ENCODE results near the gene MYMK. TPM values are rescaled to one million over a fixed set of nuclear protein-coding genes. Genes with fewer than 3 reads are reported as not detected.

The MYMK gene
- total RNA-seq, 1 donor from 2014 or later = not detected

GRCh38 chr9:133533857-133534256, 9.1 kb upstream of the MYMK start:
- peaks cover 30% of the 10 kb centered on the region for H3K27me3 Mint-ChIP-seq
- H3K36me3 Mint-ChIP-seq (ENCODE audit: insufficient read depth) = no peaks in the 10 kb centered on the region
- H3K4me1 Mint-ChIP-seq (ENCODE audit: low read depth) = no peaks in the 10 kb centered on the region
- H3K4me3 Mint-ChIP-seq (ENCODE audit: low read depth) = no peak overlapping the region
- no peak for DNase-seq (ENCODE audit: low spot score, unreplicated experiment)
- no peaks in the 10 kb centered on the region for H3K9me3 Mint-ChIP-seq (ENCODE audit: low read depth)
- TF ChIP-seq CTCF (IDR thresholded peaks at IDR 0.05; ENCODE audit: unreplicated experiment) = no peak
- H3K27ac Mint-ChIP-seq = no peak overlapping the region

GRCh38 chr9:133532937-133533668, 8.3 kb upstream of the MYMK start:
- Mint-ChIP-seq H3K27ac (no peak overlapping the region), H3K4me3 (ENCODE audit: low read depth) (no peak overlapping the region)
- peak; percentile 64 for DNase-seq (ENCODE audit: low spot score, unreplicated experiment)

GRCh38 chr9:133531293-133531692, 6.5 kb upstream of the MYMK start:
- H3K27me3 Mint-ChIP-seq = peaks cover 39% of the 10 kb centered on the region

More at GRCh38 chr9:133532937-133533668, 8.3 kb upstream of the MYMK start:
- no peaks in the 10 kb centered on the region for H3K4me1 Mint-ChIP-seq (ENCODE audit: low read depth)
- H3K36me3 Mint-ChIP-seq (ENCODE audit: insufficient read depth) = no peaks in the 10 kb centered on the region
- peaks cover 30% of the 10 kb centered on the region for H3K27me3 Mint-ChIP-seq
- no peaks in the 10 kb centered on the region for H3K9me3 Mint-ChIP-seq (ENCODE audit: low read depth)
- peak; percentile 52 for TF ChIP-seq CTCF (IDR thresholded peaks at IDR 0.05; ENCODE audit: unreplicated experiment)

GRCh38 chr9:133529874-133530273, 5.1 kb upstream of the MYMK start:
- H3K27ac Mint-ChIP-seq = no peak overlapping the region

More at GRCh38 chr9:133531293-133531692, 6.5 kb upstream of the MYMK start:
- Mint-ChIP-seq H3K9me3 (ENCODE audit: low read depth) (no peaks in the 10 kb centered on the region), H3K4me3 (ENCODE audit: low read depth) (no peak overlapping the region), H3K4me1 (ENCODE audit: low read depth) (peaks cover 7% of the 10 kb centered on the region), H3K36me3 (ENCODE audit: insufficient read depth) (no peaks in the 10 kb centered on the region), H3K27ac (no peak overlapping the region)
- TF ChIP-seq CTCF (IDR thresholded peaks at IDR 0.05; ENCODE audit: unreplicated experiment) = no peak
- no peak for DNase-seq (ENCODE audit: low spot score, unreplicated experiment)

GRCh38 chr9:133529457-133529856, 4.7 kb upstream of the MYMK start:
- no peak overlapping the region for H3K27ac Mint-ChIP-seq
- H3K4me3 Mint-ChIP-seq (ENCODE audit: low read depth) = no peak overlapping the region
- peaks cover 7% of the 10 kb centered on the region for H3K4me1 Mint-ChIP-seq (ENCODE audit: low read depth)

More at GRCh38 chr9:133529874-133530273, 5.1 kb upstream of the MYMK start:
- no peak for DNase-seq (ENCODE audit: low spot score, unreplicated experiment)
- Mint-ChIP-seq H3K4me1 (ENCODE audit: low read depth) (peaks cover 7% of the 10 kb centered on the region), H3K36me3 (ENCODE audit: insufficient read depth) (no peaks in the 10 kb centered on the region), H3K9me3 (ENCODE audit: low read depth) (no peaks in the 10 kb centered on the region), H3K27me3 (peaks cover 41% of the 10 kb centered on the region), H3K4me3 (ENCODE audit: low read depth) (no peak overlapping the region)
- no peak for TF ChIP-seq CTCF (IDR thresholded peaks at IDR 0.05; ENCODE audit: unreplicated experiment)

More at GRCh38 chr9:133529457-133529856, 4.7 kb upstream of the MYMK start:
- Mint-ChIP-seq H3K36me3 (ENCODE audit: insufficient read depth) (no peaks in the 10 kb centered on the region), H3K27me3 (peaks cover 41% of the 10 kb centered on the region), H3K9me3 (ENCODE audit: low read depth) (no peaks in the 10 kb centered on the region)
- no peak for DNase-seq (ENCODE audit: low spot score, unreplicated experiment)
- no peak for TF ChIP-seq CTCF (IDR thresholded peaks at IDR 0.05; ENCODE audit: unreplicated experiment)
